SHP77 treated with DMSO at 0.1 percent for 48 hours (cell line): Measurements from ENCODE around the gene NYNRIN.
"Not testable (repeated sequence)": the region's sequence is repeated elsewhere in the genome, so short reads cannot be mapped to it uniquely, and the experiment has no call there.

Experiments
- DNase-seq: peaks from one replicate; lab custom pipeline; 2025; lab: John Stamatoyannopoulos, UW

Gene NYNRIN

GRCh38 chr14:24369907-24370687 is 28.7 kb upstream of the NYNRIN start:
- DNase-seq = no peak

- DNase-seq = no peak
These were observed 28.1 kb upstream of the NYNRIN start for GRCh38 chr14:24370748-24371147.

- not testable (repeated sequence) for DNase-seq
These were observed 27.2 kb upstream of the NYNRIN start for GRCh38 chr14:24371605-24372004.

GRCh38 chr14:24372701-24373416 is 25.9 kb upstream of the NYNRIN start:
- no peak for DNase-seq

- DNase-seq = no peak
These were observed 22.2 kb upstream of the NYNRIN start for GRCh38 chr14:24376448-24377070.

- DNase-seq = no peak
These were observed 21.7 kb upstream of the NYNRIN start for GRCh38 chr14:24377126-24377525.

- no peak for DNase-seq
These were observed 21.1 kb upstream of the NYNRIN start for GRCh38 chr14:24377657-24378056.

GRCh38 chr14:24378327-24378726 is 20.5 kb upstream of the NYNRIN start:
- no peak for DNase-seq

- no peak for DNase-seq
These were observed 19.6 kb upstream of the NYNRIN start for GRCh38 chr14:24378981-24379906.

GRCh38 chr14:24379907-24380730 is 18.7 kb upstream of the NYNRIN start:
- no peak for DNase-seq

GRCh38 chr14:24381363-24382063 is 17.3 kb upstream of the NYNRIN start:
- no peak for DNase-seq

GRCh38 chr14:24382064-24382371 is 16.8 kb upstream of the NYNRIN start:
- DNase-seq = no peak

- DNase-seq = no peak
These were observed 14.6 kb upstream of the NYNRIN start for GRCh38 chr14:24384169-24384568.

- DNase-seq = no peak
These were observed 13.3 kb upstream of the NYNRIN start for GRCh38 chr14:24385524-24385923.

- DNase-seq = no peak
These were observed 11.8 kb upstream of the NYNRIN start for GRCh38 chr14:24387009-24387345.

GRCh38 chr14:24387579-24387978 is 11.2 kb upstream of the NYNRIN start:
- DNase-seq = not testable (repeated sequence)

- no peak for DNase-seq
These were observed 10.2 kb upstream of the NYNRIN start for GRCh38 chr14:24388474-24389179.

GRCh38 chr14:24389226-24389848 is 9.5 kb upstream of the NYNRIN start:
- DNase-seq = no peak

GRCh38 chr14:24390701-24391468 is 7.9 kb upstream of the NYNRIN start:
- no peak for DNase-seq
